Bronchial epithelial cell (primary cell): ENCODE measurements around the gene LRRC28. TPM values are rescaled to one million over a fixed set of nuclear protein-coding genes. Genes with fewer than 3 reads are reported as not detected.

ENCODE experiments used
- DNase-seq: peaks from one replicate; pipeline ENCODE4 v3.0.0-alpha.2; 2010; ENCODE audit warnings: low read depth
- FAIRE-seq: peaks from 2 replicates; lab custom pipeline; 2011; peaks lifted over from hg19 to GRCh38; lab: Jason Lieb, UNC
- H3K27me3 ChIP-seq: 2 replicates; pipeline ENCODE4 v1.5.1; 2011; ENCODE audit warnings: low read length; ENCODE audit not compliant: control insufficient read depth, insufficient read depth
- H3K36me3 ChIP-seq: 2 replicates; pipeline ENCODE4 v1.5.1; 2011; ENCODE audit warnings: low read length; ENCODE audit not compliant: control insufficient read depth, insufficient read depth
- H3K4me3 ChIP-seq: 2 replicates; pipeline ENCODE4 v1.5.1; 2011; ENCODE audit warnings: mild to moderate bottlenecking, low read depth, low read length, control low read depth
- CTCF ChIP-seq: IDR thresholded peaks from 2 replicates; pipeline ENCODE4 v1.5.1; 2011; ENCODE audit warnings: mild to moderate bottlenecking, moderate library complexity, low read length, control low read depth, inconsistent platforms; ENCODE audit not compliant: insufficient read depth, severe bottlenecking
- total RNA-seq: library from RNA; depleted of rRNA; stranded (reverse); fragments of >200 nt; gene quantifications from 2 replicates; pipeline ENCODE4 v1.2.1, GENCODE V29; 2014

LRRC28 gene
- total RNA-seq, 1 donor from 2014 or later, result 15.8 TPM

- H3K36me3 ChIP-seq, result no peaks in the 10 kb centered on the region
- no peak for TF ChIP-seq CTCF
- DNase-seq (no peak), FAIRE-seq (no peak)
- no peak overlapping the region for H3K4me3 ChIP-seq
- H3K27me3 ChIP-seq, result no peaks in the 10 kb centered on the region
These were observed 40.4 kb downstream of the LRRC28 start for GRCh38 chr15:99291643-99292042.

GRCh38 chr15:99295840-99296239 is 44.6 kb downstream of the LRRC28 start:
- H3K27me3 ChIP-seq, result no peaks in the 10 kb centered on the region
- no peaks in the 10 kb centered on the region for H3K36me3 ChIP-seq
- H3K4me3 ChIP-seq, result no peak overlapping the region
- no peak for FAIRE-seq
- no peak for TF ChIP-seq CTCF
- no peak for DNase-seq

GRCh38 chr15:99296386-99296785 is 45.1 kb downstream of the LRRC28 start:
- no peaks in the 10 kb centered on the region for H3K36me3 ChIP-seq
- no peak for FAIRE-seq
- H3K4me3 ChIP-seq, result no peak overlapping the region
- TF ChIP-seq CTCF, result no peak
- DNase-seq, result no peak
- H3K27me3 ChIP-seq, result no peaks in the 10 kb centered on the region

GRCh38 chr15:99303907-99304306 is 52.6 kb downstream of the LRRC28 start:
- Histone ChIP-seq H3K36me3 (no peaks in the 10 kb centered on the region), H3K4me3 (no peak overlapping the region), H3K27me3 (no peaks in the 10 kb centered on the region)
- no peak for TF ChIP-seq CTCF
- DNase-seq, result no peak
- no peak for FAIRE-seq

- FAIRE-seq (no peak), DNase-seq (peak; percentile 89)
These were observed 54.7 kb downstream of the LRRC28 start for GRCh38 chr15:99305761-99306505.

More at GRCh38 chr15:99305761-99306505, 54.7 kb downstream of the LRRC28 start:
- Histone ChIP-seq H3K27me3 (no peaks in the 10 kb centered on the region), H3K36me3 (no peaks in the 10 kb centered on the region), H3K4me3 (no peak overlapping the region)
- no peak for TF ChIP-seq CTCF
